ENCODE measurements around the gene NYAP2. TPM values are rescaled to one million over a fixed set of nuclear protein-coding genes. Genes with fewer than 3 reads are reported as not detected.

The NYAP2 gene
- polyA plus RNA-seq, 3 donors, result not detected

GRCh38 chr2:225581906-225582305, 182.4 kb downstream of the NYAP2 start:
- Mint-ChIP-seq H3K9me3 (peaks cover 0 to 12% (median 5%) of the 10 kb centered on the region in 7 donors), H3K27ac (no peak overlapping the region), H3K4me3 (no peak overlapping the region), H3K27me3 (ENCODE audit: low read depth in 3 of 3) (no peaks in the 10 kb centered on the region), H3K36me3 (no peaks in the 10 kb centered on the region), H3K4me1 (no peaks in the 10 kb centered on the region)
- Histone ChIP-seq H2AFZ (ENCODE audit: insufficient read depth, low read depth, low read length, poor library complexity, severe bottlenecking) (no peak overlapping the region), H3K4me2 (replicated peaks; ENCODE audit: extremely low read depth, low read length, poor library complexity, severe bottlenecking) (no peak overlapping the region), H3K79me2 (ENCODE audit: insufficient read depth, low read length) (no peaks in the 10 kb centered on the region), H3K9ac (ENCODE audit: insufficient read depth, low read length, poor library complexity, severe bottlenecking) (no peak overlapping the region), H3K9me3 (replicated peaks in 1 of 2; ENCODE audit: control insufficient read depth in 1 of 2, insufficient read depth in 1 of 2, low read length in 2 of 2) (peaks cover 0 to 11% of the 10 kb centered on the region in 2 donors), H3K4me1 (ENCODE audit: control insufficient read depth in 1 of 2, insufficient read depth in 2 of 2, low read length in 2 of 2) (no peaks in the 10 kb centered on the region), H3K27ac (ENCODE audit: low read depth in 1 of 2, low read length in 2 of 2) (no peak overlapping the region), H3K36me3 (replicated peaks in 1 of 2; ENCODE audit: control insufficient read depth in 1 of 2, insufficient read depth in 2 of 2, low read length in 2 of 2) (no peaks in the 10 kb centered on the region), H4K20me1 (ENCODE audit: insufficient read depth, low read length) (no peaks in the 10 kb centered on the region), H3K27me3 (ENCODE audit: control insufficient read depth in 2 of 2, insufficient read depth in 2 of 2, low read length in 2 of 2) (no peaks in the 10 kb centered on the region), H3K4me3 (replicated peaks in 1 of 3; ENCODE audit: low read depth in 2 of 3, low read length in 3 of 3) (no peak overlapping the region)
- 94% methylated on average over 26 of the region's 26 CpGs for WGBS (ENCODE audit: insufficient coverage)
- DNase-seq, result no peak
- no peak for TF ChIP-seq CTCF (IDR thresholded peaks at IDR 0.05)
- intact Hi-C loops (cut with micrococcal nuclease), result no loop called here

- H3K9me3 ChIP-seq (replicated peaks in 1 of 2; ENCODE audit: control insufficient read depth in 1 of 2, insufficient read depth in 1 of 2, low read length in 2 of 2), result peaks cover 0 to 11% of the 10 kb centered on the region in 2 donors
- Mint-ChIP-seq H3K27me3 (ENCODE audit: low read depth in 3 of 3) (no peaks in the 10 kb centered on the region), H3K4me1 (no peaks in the 10 kb centered on the region), H3K36me3 (no peaks in the 10 kb centered on the region), H3K27ac (no peak overlapping the region), H3K4me3 (no peak overlapping the region), H3K9me3 (peaks cover 0 to 12% (median 5%) of the 10 kb centered on the region in 7 donors)
- H3K79me2 ChIP-seq (ENCODE audit: insufficient read depth, low read length), result no peaks in the 10 kb centered on the region
- intact Hi-C loops (cut with micrococcal nuclease), result no loop called here
- no peak for TF ChIP-seq CTCF (IDR thresholded peaks at IDR 0.05)
- no peaks in the 10 kb centered on the region for H4K20me1 ChIP-seq (ENCODE audit: insufficient read depth, low read length)
- no peak for DNase-seq
- no peaks in the 10 kb centered on the region for H3K4me1 ChIP-seq (ENCODE audit: control insufficient read depth in 1 of 2, insufficient read depth in 2 of 2, low read length in 2 of 2)
- no peaks in the 10 kb centered on the region for H3K27me3 ChIP-seq (ENCODE audit: control insufficient read depth in 2 of 2, insufficient read depth in 2 of 2, low read length in 2 of 2)
- no peak overlapping the region for H3K9ac ChIP-seq (ENCODE audit: insufficient read depth, low read length, poor library complexity, severe bottlenecking)
- H2AFZ ChIP-seq (ENCODE audit: insufficient read depth, low read depth, low read length, poor library complexity, severe bottlenecking), result no peak overlapping the region
- WGBS (ENCODE audit: insufficient coverage), result 94% methylated on average over 49 of the region's 49 CpGs
- no peak overlapping the region for H3K4me3 ChIP-seq (replicated peaks in 1 of 3; ENCODE audit: low read depth in 2 of 3, low read length in 3 of 3)
- H3K27ac ChIP-seq (ENCODE audit: low read depth in 1 of 2, low read length in 2 of 2), result no peak overlapping the region
- no peak overlapping the region for H3K4me2 ChIP-seq (replicated peaks; ENCODE audit: extremely low read depth, low read length, poor library complexity, severe bottlenecking)
- no peaks in the 10 kb centered on the region for H3K36me3 ChIP-seq (replicated peaks in 1 of 2; ENCODE audit: control insufficient read depth in 1 of 2, insufficient read depth in 2 of 2, low read length in 2 of 2)
Observed at GRCh38 chr2:225582355-225583116, 183.0 kb downstream of the NYAP2 start.
